Esophagus mucosa (tissue), 1 donor: ENCODE data around the gene CLEC17A. TPM values are rescaled to one million over a fixed set of nuclear protein-coding genes. Genes with fewer than 3 reads are reported as not detected.

Source experiments
- ATAC-seq: fragments of 200-7000 bp; cut with Tn5 transposase; one replicate; pipeline ENCODE4 v1.9.1; 2020
- total RNA-seq: library from RNA; stranded (reverse); gene quantifications from one replicate; pipeline ENCODE4 v1.2.4, GENCODE V29; 2023
- donor health status: DM: yes; HTN: yes; CAD: no.

Gene CLEC17A
- total RNA-seq, 1 donor from 2014 or later, result 0.20 TPM

DNA sequence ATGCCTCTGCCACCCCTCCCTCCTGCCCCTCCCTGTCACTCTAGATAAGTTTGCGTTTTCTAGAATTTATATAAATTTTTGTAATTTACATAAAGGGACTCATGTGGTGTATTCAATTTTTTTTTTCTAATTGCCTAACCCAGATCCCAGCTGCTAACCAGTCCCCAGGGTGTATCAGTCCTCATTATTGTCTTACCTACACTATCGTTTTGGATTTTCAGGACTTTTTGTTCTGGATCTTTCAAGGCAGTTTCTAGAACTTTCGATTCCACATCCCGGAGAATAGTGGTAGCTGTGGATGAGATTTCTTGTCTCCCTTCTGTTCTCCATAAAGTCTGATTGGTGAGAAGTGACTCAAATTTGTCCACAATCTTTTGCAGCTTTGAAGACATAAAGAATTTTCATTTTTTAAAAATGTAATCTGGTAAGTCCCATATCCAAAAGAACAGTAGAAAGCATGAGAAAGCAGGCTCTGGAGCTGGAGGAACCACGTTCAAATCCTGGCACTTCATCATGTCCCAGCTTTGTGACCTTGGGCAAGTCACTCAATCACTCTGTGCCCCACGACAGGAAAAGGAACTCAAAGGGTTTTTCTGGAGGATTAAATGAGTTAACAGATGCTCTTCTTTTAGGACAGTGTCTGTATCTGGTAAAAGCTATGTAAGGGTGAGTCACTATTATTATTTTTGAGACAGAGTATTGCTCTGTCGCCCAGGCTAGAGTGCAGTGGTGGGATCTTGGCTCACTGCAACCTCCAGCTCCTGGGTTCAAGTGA, 72.1 kb downstream of the CLEC17A start:
- no peak for ATAC-seq

DNA sequence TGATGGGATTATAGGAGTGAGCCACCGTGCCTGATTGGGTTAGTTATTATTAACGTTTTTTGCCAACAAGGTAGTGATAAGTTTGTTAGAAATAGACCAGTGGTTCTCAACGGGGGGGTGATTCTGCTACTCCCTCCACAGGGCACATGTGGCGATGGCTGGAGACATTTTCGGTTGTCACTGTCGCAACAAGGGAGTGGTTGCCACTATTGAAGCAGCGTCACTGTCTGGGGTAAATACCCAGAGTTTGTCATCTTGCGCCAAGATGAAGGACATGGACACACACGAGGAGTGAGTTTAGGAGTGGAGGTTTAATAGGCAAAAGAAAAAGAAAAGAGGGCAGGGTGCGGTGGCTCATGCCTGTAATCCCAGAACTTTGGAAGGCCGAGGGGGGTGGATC, 72.8 kb downstream of the CLEC17A start:
- ATAC-seq, result no peak

DNA sequence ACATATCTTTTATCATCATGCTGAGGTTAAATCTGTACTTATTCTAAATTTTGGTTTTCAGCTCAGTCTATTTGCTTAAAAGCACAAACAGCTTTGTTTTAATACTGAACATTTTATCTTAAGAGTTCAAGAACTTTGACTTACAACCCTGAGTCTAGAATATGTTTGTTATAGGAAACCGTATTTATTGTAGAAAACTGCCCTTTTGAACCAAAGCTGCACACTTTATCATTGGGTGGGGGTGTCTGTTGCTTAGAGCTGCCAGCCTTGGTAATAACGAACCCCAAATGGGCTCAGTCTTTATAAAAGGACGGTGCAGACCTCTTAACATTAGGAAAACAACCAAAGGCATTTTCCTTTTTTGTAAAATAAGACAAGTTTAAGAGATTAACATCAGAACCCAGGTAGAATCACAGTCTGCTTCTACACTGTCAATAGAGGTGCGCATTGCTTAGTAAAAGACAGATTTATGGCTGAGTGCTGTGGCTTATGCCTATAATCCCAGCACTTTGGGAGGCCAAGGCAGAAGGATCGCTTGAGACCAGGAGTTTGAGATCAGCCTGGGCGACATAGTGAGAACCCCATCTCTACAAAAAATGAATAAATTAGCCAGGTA, 77.1 kb downstream of the CLEC17A start:
- ATAC-seq, result no peak

DNA sequence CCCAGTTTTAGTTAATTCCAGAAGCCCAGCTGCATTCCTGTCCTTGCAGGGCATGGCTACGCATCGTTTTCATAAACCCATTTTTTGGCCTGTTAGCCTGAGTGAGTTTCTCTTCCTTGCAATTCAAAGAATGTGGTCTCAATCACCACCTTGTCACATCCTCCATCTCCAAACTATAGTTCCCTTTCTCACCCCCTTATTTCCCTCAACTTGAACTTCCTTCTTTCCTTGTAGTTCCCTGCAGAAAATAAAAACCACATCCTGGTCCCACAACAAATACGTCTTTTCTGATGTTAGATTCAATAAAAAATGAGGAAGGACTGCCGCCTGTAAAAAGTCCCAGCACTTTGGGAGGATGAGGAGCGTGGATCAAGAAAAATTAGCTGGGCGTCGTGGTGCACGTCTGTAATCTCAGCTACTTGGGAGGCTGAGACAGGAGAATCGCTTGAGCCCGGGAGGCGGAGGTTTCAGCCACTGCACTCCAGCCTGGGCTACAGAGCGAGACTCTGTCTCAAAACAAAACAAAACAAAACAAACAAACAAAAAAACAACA, 78.6 kb downstream of the CLEC17A start:
- ATAC-seq, result no peak

Other genes starting within 250 kb of the CLEC17A start
- 4.8 TPM for gene ADGRE5, start 201.6 kb upstream of the CLEC17A start, total RNA-seq
- 59.6 TPM for gene DDX39A, start 163.7 kb upstream of the CLEC17A start, total RNA-seq
- 10.5 TPM for gene PKN1, start 149.8 kb upstream of the CLEC17A start, total RNA-seq
- gene PTGER1, start 107.7 kb upstream of the CLEC17A start, total RNA-seq, result 0.44 TPM
- gene GIPC1, start 87.0 kb upstream of the CLEC17A start, total RNA-seq, result 254 TPM
- 337 TPM for gene DNAJB1, start 64.7 kb upstream of the CLEC17A start, total RNA-seq
- 341 TPM for gene TECR, start 53.5 kb upstream of the CLEC17A start, total RNA-seq
- 186 TPM for gene NDUFB7, start 11.0 kb upstream of the CLEC17A start, total RNA-seq
- 0.12 TPM for gene ADGRE3, start 91.8 kb downstream of the CLEC17A start, total RNA-seq
- 3.5 TPM for gene ZNF333, start 107.0 kb downstream of the CLEC17A start, total RNA-seq
- 1.5 TPM for gene ADGRE2, start 195.5 kb downstream of the CLEC17A start, total RNA-seq